ENCODE measurements around the gene HDAC9.
A peak's percentile ranks its signal among the peaks of the same experiment; 100 is the strongest.

Gene HDAC9

GRCh38 chr7:18455606-18456005 is 39.9 kb upstream of the HDAC9 start:
- Histone ChIP-seq H3K27me3 (ENCODE audit: insufficient read depth, low read length, poor library complexity, severe bottlenecking) (no peaks in the 10 kb centered on the region), H3K79me2 (ENCODE audit: insufficient read depth, low read length) (peaks cover 51% of the 10 kb centered on the region), H4K20me1 (ENCODE audit: insufficient read depth, low read length, poor library complexity, severe bottlenecking) (no peaks in the 10 kb centered on the region), H3F3A (ENCODE audit: low read depth) (no peaks in the 10 kb centered on the region), H3K36me3 (ENCODE audit: insufficient read depth, low read length) (peaks cover 15% of the 10 kb centered on the region; the same call in 1 of the 2 replicates), H3K4me3 (ENCODE audit: low read length, poor library complexity, severe bottlenecking) (no peak overlapping the region), H2AFZ (ENCODE audit: low read length) (no peak overlapping the region), H3K9me2 (replicated peaks; ENCODE audit: low read depth, low read length) (no peaks in the 10 kb centered on the region), H3K9me3 (ENCODE audit: insufficient read depth, low read depth, low read length) (peaks cover 11% of the 10 kb centered on the region; the same call in 1 of the 2 replicates), H3K9ac (ENCODE audit: low read depth, low read length, poor library complexity, severe bottlenecking) (no peak overlapping the region), H3K4me1 (ENCODE audit: insufficient read depth, low read length, poor library complexity, severe bottlenecking) (peaks cover 48% of the 10 kb centered on the region), H3K4me2 (ENCODE audit: low read depth, low read length, poor library complexity, severe bottlenecking) (no peak overlapping the region)
- no peak for TF ChIP-seq EZH2phosphoT487 (IDR thresholded peaks at IDR 0.05; ENCODE audit: borderline replicate concordance)
- TF ChIP-seq CTCF (conservative IDR thresholded peaks at IDR 0.05; ENCODE audit: low read length), result no peak

GRCh38 chr7:18457832-18458231 is 37.7 kb upstream of the HDAC9 start:
- Histone ChIP-seq H3K36me3 (ENCODE audit: insufficient read depth, low read length) (no peaks in the 10 kb centered on the region), H3K9me2 (replicated peaks; ENCODE audit: low read depth, low read length) (no peaks in the 10 kb centered on the region), H3K79me2 (ENCODE audit: insufficient read depth, low read length) (peaks cover 45% of the 10 kb centered on the region), H3K9me3 (ENCODE audit: insufficient read depth, low read depth, low read length) (no peaks in the 10 kb centered on the region), H3K4me2 (ENCODE audit: low read depth, low read length, poor library complexity, severe bottlenecking) (peak overlapping the region; percentile 67), H3K9ac (ENCODE audit: low read depth, low read length, poor library complexity, severe bottlenecking) (no peak overlapping the region), H3K4me1 (ENCODE audit: insufficient read depth, low read length, poor library complexity, severe bottlenecking) (peaks cover 56% of the 10 kb centered on the region), H3K4me3 (ENCODE audit: low read length, poor library complexity, severe bottlenecking) (no peak overlapping the region), H4K20me1 (ENCODE audit: insufficient read depth, low read length, poor library complexity, severe bottlenecking) (no peaks in the 10 kb centered on the region), H2AFZ (ENCODE audit: low read length) (no peak overlapping the region), H3K27me3 (ENCODE audit: insufficient read depth, low read length, poor library complexity, severe bottlenecking) (no peaks in the 10 kb centered on the region), H3F3A (ENCODE audit: low read depth) (no peaks in the 10 kb centered on the region)
- TF ChIP-seq EZH2phosphoT487 (IDR thresholded peaks at IDR 0.05; ENCODE audit: borderline replicate concordance) (no peak), CTCF (conservative IDR thresholded peaks at IDR 0.05; ENCODE audit: low read length) (no peak)

GRCh38 chr7:18458830-18459229 is 36.7 kb upstream of the HDAC9 start:
- Histone ChIP-seq H3K4me3 (ENCODE audit: low read length, poor library complexity, severe bottlenecking) (peak overlapping the region; percentile 49), H3K36me3 (ENCODE audit: insufficient read depth, low read length) (no peaks in the 10 kb centered on the region), H3K4me1 (ENCODE audit: insufficient read depth, low read length, poor library complexity, severe bottlenecking) (peaks cover 56% of the 10 kb centered on the region), H3K9ac (ENCODE audit: low read depth, low read length, poor library complexity, severe bottlenecking) (peak overlapping the region; percentile 15), H3F3A (ENCODE audit: low read depth) (no peaks in the 10 kb centered on the region), H3K4me2 (ENCODE audit: low read depth, low read length, poor library complexity, severe bottlenecking) (peak overlapping the region; percentile 67), H2AFZ (ENCODE audit: low read length) (no peak overlapping the region), H3K9me3 (ENCODE audit: insufficient read depth, low read depth, low read length) (no peaks in the 10 kb centered on the region), H3K9me2 (replicated peaks; ENCODE audit: low read depth, low read length) (no peaks in the 10 kb centered on the region), H3K27me3 (ENCODE audit: insufficient read depth, low read length, poor library complexity, severe bottlenecking) (no peaks in the 10 kb centered on the region), H3K79me2 (ENCODE audit: insufficient read depth, low read length) (peaks cover 55% of the 10 kb centered on the region), H4K20me1 (ENCODE audit: insufficient read depth, low read length, poor library complexity, severe bottlenecking) (peaks cover 6% of the 10 kb centered on the region)
- no peak for TF ChIP-seq EZH2phosphoT487 (IDR thresholded peaks at IDR 0.05; ENCODE audit: borderline replicate concordance)
- no peak for TF ChIP-seq CTCF (conservative IDR thresholded peaks at IDR 0.05; ENCODE audit: low read length)

All from Loucy (cell line).